H9 (cell line): ENCODE results near the gene RTP3. TPM values are rescaled to one million over a fixed set of nuclear protein-coding genes. Genes with fewer than 3 reads are reported as not detected.

ENCODE experiments used
- DNase-seq: peaks from one replicate; pipeline ENCODE4 v3.0.0-alpha.2; 2017
- H2AFZ ChIP-seq: one replicate; pipeline ENCODE4 v1.6.1; 2013; ENCODE audit warnings: mild to moderate bottlenecking, low read length, control low read depth, moderate library complexity
- H2AK5ac ChIP-seq: 2 replicates; pipeline ENCODE4 v1.6.1; 2013; ENCODE audit warnings: low read length, control low read depth, mixed read lengths; ENCODE audit not compliant: insufficient read length
- H2BK120ac ChIP-seq: one replicate; pipeline ENCODE4 v1.6.1; 2013; ENCODE audit warnings: low read depth, mild to moderate bottlenecking, low read length, control low read depth, inconsistent platforms; ENCODE audit not compliant: poor library complexity, severe bottlenecking
- H2BK12ac ChIP-seq: 2 replicates; pipeline ENCODE4 v1.6.1; 2013; ENCODE audit warnings: low read length, control low read depth, mixed read lengths, low read depth; ENCODE audit not compliant: insufficient read length
- H2BK15ac ChIP-seq: 2 replicates; pipeline ENCODE4 v1.6.1; 2013; ENCODE audit warnings: low read depth, low read length, control low read depth
- H2BK20ac ChIP-seq: one replicate; pipeline ENCODE4 v1.6.1; 2013; ENCODE audit warnings: low read depth, mild to moderate bottlenecking, low read length, control low read depth, inconsistent platforms; ENCODE audit not compliant: poor library complexity, severe bottlenecking
- H2BK5ac ChIP-seq: 2 replicates; pipeline ENCODE4 v1.6.1; 2013; ENCODE audit warnings: low read length, control low read depth, mixed read lengths; ENCODE audit not compliant: insufficient read length
- H3K14ac ChIP-seq: 2 replicates; pipeline ENCODE4 v1.6.1; 2013; ENCODE audit warnings: low read length, control low read depth; ENCODE audit not compliant: insufficient read depth
- H3K18ac ChIP-seq: 2 replicates; pipeline ENCODE4 v1.6.1; 2013; ENCODE audit warnings: low read depth, mild to moderate bottlenecking, mixed read lengths, low read length, control low read depth; ENCODE audit not compliant: insufficient read length
- H3K23ac ChIP-seq: 2 replicates; pipeline ENCODE4 v1.6.1; 2013; ENCODE audit warnings: low read length, control low read depth, mixed read lengths, low read depth; ENCODE audit not compliant: insufficient read length
- H3K23me2 ChIP-seq: 2 replicates; pipeline ENCODE4 v1.6.1; 2013; ENCODE audit warnings: low read depth, mild to moderate bottlenecking, mixed read lengths, low read length, control low read depth; ENCODE audit not compliant: insufficient read length, poor library complexity, severe bottlenecking
- H3K27ac ChIP-seq: 2 replicates; pipeline ENCODE4 v1.5.1; 2013; ENCODE audit warnings: low read length, control low read depth, mixed read lengths, low read depth; ENCODE audit not compliant: insufficient read length
- H3K27me3 ChIP-seq: 2 replicates; pipeline ENCODE4 v1.6.1; 2013; ENCODE audit warnings: low read length, control low read depth, inconsistent platforms; ENCODE audit not compliant: insufficient read depth
- H3K4ac ChIP-seq: 2 replicates; pipeline ENCODE4 v1.6.1; 2013; ENCODE audit warnings: low read depth, mild to moderate bottlenecking, control low read depth, inconsistent platforms, low read length, moderate library complexity
- H3K4me1 ChIP-seq: 2 replicates; pipeline ENCODE4 v1.6.1; 2013; ENCODE audit warnings: low read length, control low read depth, inconsistent platforms; ENCODE audit not compliant: insufficient read depth
- H3K4me2 ChIP-seq: 2 replicates; pipeline ENCODE4 v1.6.1; 2013; ENCODE audit warnings: low read length, control low read depth, mixed read lengths; ENCODE audit not compliant: insufficient read length, insufficient read depth
- H3K56ac ChIP-seq: 2 replicates; pipeline ENCODE4 v1.6.1; 2013; ENCODE audit warnings: low read depth, mild to moderate bottlenecking, mixed read lengths, low read length, control low read depth; ENCODE audit not compliant: insufficient read length
- H3K79me1 ChIP-seq: 2 replicates; pipeline ENCODE4 v1.6.1; 2013; ENCODE audit warnings: low read depth, mild to moderate bottlenecking, moderate library complexity, low read length, control low read depth, inconsistent platforms; ENCODE audit not compliant: insufficient read depth, poor library complexity, severe bottlenecking
- H3K79me2 ChIP-seq: 2 replicates; pipeline ENCODE4 v1.6.1; 2013; ENCODE audit warnings: low read length, control low read depth, inconsistent platforms; ENCODE audit not compliant: insufficient read depth
- H3K9ac ChIP-seq: 2 replicates; pipeline ENCODE4 v1.6.1; 2013; ENCODE audit warnings: low read length, control low read depth, mixed read lengths; ENCODE audit not compliant: insufficient read length; ENCODE audit errors: extremely low read depth
- H3K9me3 ChIP-seq: one replicate; pipeline ENCODE4 v1.6.1; 2013; ENCODE audit warnings: low read depth, low read length, inconsistent platforms; ENCODE audit not compliant: control insufficient read depth
- H3T11ph ChIP-seq: one replicate; pipeline ENCODE4 v1.6.1; 2013; ENCODE audit warnings: mild to moderate bottlenecking, low read length, control low read depth, inconsistent platforms
- H4K20me1 ChIP-seq: one replicate; pipeline ENCODE4 v1.6.1; 2013; ENCODE audit not compliant: control insufficient read depth, insufficient read length, insufficient read depth
- H4K5ac ChIP-seq: 2 replicates; pipeline ENCODE4 v1.6.1; 2013; ENCODE audit warnings: low read depth, mild to moderate bottlenecking, mixed read lengths, low read length, control low read depth; ENCODE audit not compliant: insufficient read length
- H4K8ac ChIP-seq: replicated peaks from 2 replicates; pipeline ENCODE4 v1.6.1; 2013; ENCODE audit warnings: low read length, control low read depth, mixed read lengths, low read depth; ENCODE audit not compliant: insufficient read length
- H4K91ac ChIP-seq: 2 replicates; pipeline ENCODE4 v1.6.1; 2013; ENCODE audit warnings: low read depth, mild to moderate bottlenecking, moderate library complexity, mixed read lengths, low read length, control low read depth; ENCODE audit not compliant: insufficient read length
- H3K27ac Mint-ChIP-seq, 3 experiments: 2 replicates in 2 of 3; 3 replicates in 1 of 3; pipeline ENCODE4 v1.8.0; 2020 to 2021; ENCODE audit warnings: mixed read lengths in 3 of 3, mild to moderate bottlenecking in 1 of 3, moderate library complexity in 1 of 3
- H3K27me3 Mint-ChIP-seq: 2 replicates; pipeline ENCODE4 v1.8.0; 2021; ENCODE audit warnings: low read depth, mild to moderate bottlenecking, moderate library complexity, mixed read lengths
- H3K36me3 Mint-ChIP-seq, 3 experiments: 2 replicates in 2 of 3; 3 replicates in 1 of 3; pipeline ENCODE4 v1.8.0; 2020 to 2021; ENCODE audit warnings: low read depth in 3 of 3, mixed read lengths in 3 of 3; ENCODE audit not compliant: insufficient read depth in 1 of 3
- H3K4me1 Mint-ChIP-seq, 2 experiments: 2 replicates each; pipeline ENCODE4 v1.8.0; 2020; ENCODE audit warnings: mixed read lengths in 2 of 2
- H3K4me3 Mint-ChIP-seq, 2 experiments: 2 replicates in 1 of 2; 3 replicates in 1 of 2; pipeline ENCODE4 v1.8.0; 2020 to 2021; ENCODE audit warnings: mild to moderate bottlenecking in 2 of 2, mixed read lengths in 2 of 2, moderate library complexity in 1 of 2
- H3K9me3 Mint-ChIP-seq, 2 experiments: 2 replicates in 1 of 2; 3 replicates in 1 of 2; pipeline ENCODE4 v1.8.0; 2020; ENCODE audit warnings: mild to moderate bottlenecking in 2 of 2, mixed read lengths in 2 of 2, moderate library complexity in 1 of 2
- WGBS: extraction: QIAGEN DNeasy Blood & Tissue Kit; methylation state at CpG from one replicate; pipeline ENCODE4 v1.1.7; 2013; ENCODE audit warnings: missing lambda C conversion rate, low lambda C conversion rate, mixed read lengths; ENCODE audit not compliant: insufficient read length; ENCODE audit errors: extremely low coverage; 5-methylcytosine and 5-hydroxymethylcytosine counted together
- total RNA-seq: library from RNA; stranded (reverse); gene quantifications from 2 replicates; pipeline ENCODE4 v1.2.1, GENCODE V29; 2021
- TF ChIP-seq, protein P1 (sequence below): fragments of 200-600 bp; sonication (generic); conservative IDR thresholded peaks from 3 replicates; pipeline ENCODE4 v1.8.0; 2021; ENCODE audit warnings: antibody characterized with exemption, mild to moderate bottlenecking

RTP3 gene
- total RNA-seq, 1 experiment from 2014 or later, result not detected

DNA sequence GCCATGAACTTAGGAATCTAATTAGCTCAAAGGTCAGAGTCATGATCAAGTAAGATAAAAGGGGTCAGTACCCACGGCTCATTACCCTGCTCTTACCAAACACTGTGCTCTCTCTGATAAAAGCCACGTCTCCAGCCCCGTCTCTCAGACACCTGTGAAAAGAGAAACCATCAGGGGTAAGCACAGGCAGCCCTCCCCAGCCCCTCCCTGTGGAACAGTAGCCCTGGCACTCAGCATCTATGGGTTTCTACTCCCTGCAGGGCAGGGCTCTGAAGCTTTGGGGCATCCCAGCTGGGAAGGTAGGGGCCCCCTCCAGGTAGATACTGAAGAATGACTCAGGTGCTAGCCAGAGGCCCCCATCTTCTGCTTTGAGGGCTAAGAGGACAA is 43.6 kb upstream of the RTP3 start:
- Histone ChIP-seq H3K9ac (no peak overlapping the region), H3K56ac (no peak overlapping the region), H2BK20ac (no peak overlapping the region), H3K27me3 (no peaks in the 10 kb centered on the region), H3K4me2 (no peak overlapping the region), H4K8ac (no peak overlapping the region), H2BK12ac (no peak overlapping the region), H3K4ac (no peak overlapping the region), H4K20me1 (no peaks in the 10 kb centered on the region), H4K91ac (no peak overlapping the region), H3K9me3 (no peaks in the 10 kb centered on the region), H3K79me1 (no peaks in the 10 kb centered on the region), H3T11ph (no peak overlapping the region), H2AFZ (no peak overlapping the region), H2AK5ac (no peak overlapping the region), H2BK120ac (no peak overlapping the region), H3K14ac (no peak overlapping the region), H3K23ac (no peak overlapping the region), H3K23me2 (no peaks in the 10 kb centered on the region), H3K4me1 (no peaks in the 10 kb centered on the region), H4K5ac (no peak overlapping the region), H2BK5ac (no peak overlapping the region), H2BK15ac (no peak overlapping the region), H3K27ac (no peak overlapping the region), H3K18ac (no peak overlapping the region), H3K79me2 (no peaks in the 10 kb centered on the region)
- Mint-ChIP-seq H3K27ac (no peak overlapping the region; a peak in 1 of 7 replicates), H3K9me3 (no peaks in the 10 kb centered on the region), H3K36me3 (no peaks in the 10 kb centered on the region), H3K27me3 (peaks cover 5% of the 10 kb centered on the region), H3K4me3 (no peak overlapping the region), H3K4me1 (no peaks in the 10 kb centered on the region)
- TF ChIP-seq, protein P1, sequence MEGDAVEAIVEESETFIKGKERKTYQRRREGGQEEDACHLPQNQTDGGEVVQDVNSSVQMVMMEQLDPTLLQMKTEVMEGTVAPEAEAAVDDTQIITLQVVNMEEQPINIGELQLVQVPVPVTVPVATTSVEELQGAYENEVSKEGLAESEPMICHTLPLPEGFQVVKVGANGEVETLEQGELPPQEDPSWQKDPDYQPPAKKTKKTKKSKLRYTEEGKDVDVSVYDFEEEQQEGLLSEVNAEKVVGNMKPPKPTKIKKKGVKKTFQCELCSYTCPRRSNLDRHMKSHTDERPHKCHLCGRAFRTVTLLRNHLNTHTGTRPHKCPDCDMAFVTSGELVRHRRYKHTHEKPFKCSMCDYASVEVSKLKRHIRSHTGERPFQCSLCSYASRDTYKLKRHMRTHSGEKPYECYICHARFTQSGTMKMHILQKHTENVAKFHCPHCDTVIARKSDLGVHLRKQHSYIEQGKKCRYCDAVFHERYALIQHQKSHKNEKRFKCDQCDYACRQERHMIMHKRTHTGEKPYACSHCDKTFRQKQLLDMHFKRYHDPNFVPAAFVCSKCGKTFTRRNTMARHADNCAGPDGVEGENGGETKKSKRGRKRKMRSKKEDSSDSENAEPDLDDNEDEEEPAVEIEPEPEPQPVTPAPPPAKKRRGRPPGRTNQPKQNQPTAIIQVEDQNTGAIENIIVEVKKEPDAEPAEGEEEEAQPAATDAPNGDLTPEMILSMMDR, result no peak
- no CpG with 5 or more reads among the region's 3 CpGs for WGBS
- no peak for DNase-seq
